Measurements from ENCODE around the gene RIMS1.
"Not testable (repeated sequence)": the region's sequence is repeated elsewhere in the genome, so short reads cannot be mapped to it uniquely, and the experiment has no call there.

Gene RIMS1

GRCh38 chr6:71994705-71995271, 108.4 kb downstream of the RIMS1 start:
- DNase-seq (ENCODE audit: low spot score): no peak
- in situ Hi-C loops (cut with MboI; ENCODE audit: low sequenced_read_pairs, unreplicated experiment): no loop called here
- TF ChIP-seq CTCF (IDR thresholded peaks at IDR 0.05; ENCODE audit: borderline replicate concordance, control extremely low read depth, extremely low read depth, insufficient read depth, missing control alignments): no peak

GRCh38 chr6:71997341-71997740, 111.0 kb downstream of the RIMS1 start:
- no peak for TF ChIP-seq CTCF (IDR thresholded peaks at IDR 0.05; ENCODE audit: borderline replicate concordance, control extremely low read depth, extremely low read depth, insufficient read depth, missing control alignments)
- DNase-seq (ENCODE audit: low spot score): no peak
- in situ Hi-C loops (cut with MboI; ENCODE audit: low sequenced_read_pairs, unreplicated experiment): no loop called here

- in situ Hi-C loops (cut with MboI; ENCODE audit: low sequenced_read_pairs, unreplicated experiment): no loop called here
- no peak for DNase-seq (ENCODE audit: low spot score)
- TF ChIP-seq CTCF (IDR thresholded peaks at IDR 0.05; ENCODE audit: borderline replicate concordance, control extremely low read depth, extremely low read depth, insufficient read depth, missing control alignments): no peak
Observed at GRCh38 chr6:72002415-72002814, 116.1 kb downstream of the RIMS1 start.

- DNase-seq (ENCODE audit: low spot score); in situ Hi-C loops (cut with MboI; ENCODE audit: low sequenced_read_pairs, unreplicated experiment): not testable (repeated sequence)
Observed at GRCh38 chr6:72006591-72006990, 120.2 kb downstream of the RIMS1 start.

- TF ChIP-seq CTCF (IDR thresholded peaks at IDR 0.05; ENCODE audit: borderline replicate concordance, control extremely low read depth, extremely low read depth, insufficient read depth, missing control alignments): no peak
- no peak for DNase-seq (ENCODE audit: low spot score)
- in situ Hi-C loops (cut with MboI; ENCODE audit: low sequenced_read_pairs, unreplicated experiment): no loop called here
Observed at GRCh38 chr6:72022830-72023229, 136.5 kb downstream of the RIMS1 start.

- DNase-seq (ENCODE audit: low spot score): no peak
- TF ChIP-seq CTCF (IDR thresholded peaks at IDR 0.05; ENCODE audit: borderline replicate concordance, control extremely low read depth, extremely low read depth, insufficient read depth, missing control alignments): no peak
Observed at GRCh38 chr6:72031471-72031870, 145.1 kb downstream of the RIMS1 start.

GRCh38 chr6:72032086-72032485, 145.7 kb downstream of the RIMS1 start:
- DNase-seq (ENCODE audit: low spot score): no peak
- TF ChIP-seq CTCF (IDR thresholded peaks at IDR 0.05; ENCODE audit: borderline replicate concordance, control extremely low read depth, extremely low read depth, insufficient read depth, missing control alignments): no peak
- in situ Hi-C loops (cut with MboI; ENCODE audit: low sequenced_read_pairs, unreplicated experiment): no loop called here

More at GRCh38 chr6:72031471-72031870, 145.1 kb downstream of the RIMS1 start:
- in situ Hi-C loops (cut with MboI; ENCODE audit: low sequenced_read_pairs, unreplicated experiment): no loop called here

All from GM13976 (cell line).